Stimulated activated CD8-positive, alpha-beta memory T cell treated with anti-CD3 and anti-CD28 coated beads, Interleukin-2, amount 100 ng/mL, for 48 hours (primary cell): Measurements from ENCODE around the gene METTL23.
"Not testable (repeated sequence)": the region's sequence is repeated elsewhere in the genome, so short reads cannot be mapped to it uniquely, and the experiment has no call there.

ENCODE experiments used
- DNase-seq, 2 donors: peaks; one replicate each; pipeline ENCODE4 v3.0.0-alpha.2; 2020; ENCODE audit warnings: low read depth in 2 of 2

The METTL23 gene

DNA sequence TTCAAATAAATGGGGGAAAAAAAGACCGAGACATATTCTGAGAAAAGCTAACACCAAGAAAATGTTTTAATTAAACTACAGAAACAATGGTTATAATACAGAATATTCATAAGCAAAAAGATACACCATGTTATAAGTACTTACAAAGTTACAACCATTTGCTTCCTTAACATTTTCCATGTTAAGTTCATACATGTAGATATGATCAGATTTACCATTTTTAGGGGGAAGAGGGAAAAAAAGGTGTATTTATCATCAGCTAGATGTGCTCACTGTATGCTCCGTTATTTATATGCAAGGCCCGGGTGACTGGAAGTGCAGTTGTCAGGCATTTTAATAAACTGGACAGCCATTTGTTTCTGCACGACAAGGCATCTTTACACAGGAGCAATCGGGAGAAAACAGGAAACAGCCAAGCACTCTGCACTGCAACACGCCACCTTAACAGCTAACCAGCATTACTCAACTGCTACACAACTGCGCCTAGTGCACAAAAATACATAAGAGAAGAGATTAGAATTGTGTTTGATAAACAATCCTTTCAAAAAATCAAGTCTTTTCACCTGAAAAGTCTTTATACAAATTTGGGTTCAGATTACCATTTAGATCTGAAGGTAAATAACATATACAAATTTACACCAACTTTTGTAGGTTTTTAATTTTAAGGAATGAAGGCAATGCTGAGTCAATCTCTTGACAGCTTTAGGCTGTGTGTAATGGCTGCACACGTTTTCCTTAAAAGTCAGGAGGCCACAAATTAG is 7.6 kb downstream of the METTL23 start:
- no peak for DNase-seq

- no peak for DNase-seq
Observed at GRCh38 chr17:76735006-76735405, 8.4 kb downstream of the METTL23 start.

DNA sequence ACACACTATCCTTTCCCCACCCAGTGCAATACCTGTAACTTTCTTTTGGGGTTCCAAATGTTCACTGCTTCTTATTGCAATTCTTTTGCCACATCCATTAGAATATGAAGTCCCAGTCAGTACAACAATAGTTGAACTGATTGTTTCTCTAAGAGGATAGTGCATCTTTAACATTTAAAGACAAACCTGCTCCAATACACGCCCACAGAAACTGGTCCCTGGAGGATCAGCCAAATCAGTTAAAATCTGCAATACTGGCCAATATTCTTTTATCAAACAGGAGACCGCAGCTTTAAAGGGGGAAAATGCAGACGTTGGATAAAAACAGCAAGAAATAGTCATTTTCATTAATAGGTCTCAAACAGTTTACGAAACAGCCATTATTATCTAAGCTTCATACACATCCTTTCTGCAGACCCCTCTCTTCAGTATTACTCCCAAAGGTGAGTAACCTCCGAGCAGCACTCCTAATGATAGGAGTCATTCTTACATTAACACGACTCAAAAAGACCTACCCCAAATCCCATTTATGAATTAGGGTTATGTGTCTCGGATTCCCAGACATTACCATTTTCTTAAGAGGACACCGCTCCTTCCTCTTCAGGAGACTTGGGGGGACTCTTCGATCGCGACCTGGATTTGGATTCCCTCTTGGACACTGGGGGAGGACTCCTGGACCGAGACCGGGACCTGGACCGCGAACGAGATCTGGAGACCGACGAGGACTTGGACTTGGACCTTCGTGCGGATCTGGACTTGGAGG is 9.1 kb downstream of the METTL23 start:
- DNase-seq, result no peak

- peak in 1 of 2 donors; percentile 51 for DNase-seq
Observed at GRCh38 chr17:76736349-76737081, 9.9 kb downstream of the METTL23 start.

DNA sequence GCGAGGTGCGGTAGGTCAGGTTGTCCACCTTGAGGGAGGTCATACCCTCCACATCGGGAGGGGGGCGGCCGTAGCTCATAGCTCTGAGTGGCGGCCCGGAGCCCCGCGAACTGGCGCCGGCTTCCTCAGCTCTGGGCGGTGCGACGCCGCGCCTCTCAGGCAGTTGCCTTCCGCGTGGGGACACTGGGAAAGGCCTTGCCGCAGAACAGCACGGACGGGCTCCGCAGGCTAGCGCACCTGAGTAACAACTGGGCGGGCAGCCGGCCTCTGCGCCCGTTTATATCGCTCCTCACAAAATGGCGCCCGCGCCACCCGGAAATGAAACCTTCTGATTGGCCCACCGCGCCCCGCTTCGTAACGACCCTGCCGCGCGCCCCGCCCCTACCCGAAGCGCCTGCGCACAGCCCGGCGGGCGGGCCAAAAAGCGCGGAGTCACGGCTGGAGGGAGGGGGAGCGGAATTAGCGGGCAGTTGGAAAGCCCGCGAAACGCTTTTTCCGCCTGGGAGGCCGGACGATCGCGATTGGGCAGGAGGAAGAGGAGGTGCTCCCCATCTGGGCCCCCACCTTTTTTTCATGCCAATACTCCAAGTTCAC is 10.5 kb downstream of the METTL23 start, which contains the start of gene SRSF2:
Gene SRSF2, minus strand, starts transcription at position 250 of the 594 bp plus-strand sequence. Its CDS starts 171 bp downstream, at position 79.
- DNase-seq, result peak; percentile 97

GRCh38 chr17:76737676-76738467 is 11.2 kb downstream of the METTL23 start, which contains the start of gene MFSD11:
MFSD11 (plus strand) TSS chr17:76738119; CDS start chr17:76738353, 234 bp downstream.
- peak; percentile 88 to 91 for DNase-seq

DNA sequence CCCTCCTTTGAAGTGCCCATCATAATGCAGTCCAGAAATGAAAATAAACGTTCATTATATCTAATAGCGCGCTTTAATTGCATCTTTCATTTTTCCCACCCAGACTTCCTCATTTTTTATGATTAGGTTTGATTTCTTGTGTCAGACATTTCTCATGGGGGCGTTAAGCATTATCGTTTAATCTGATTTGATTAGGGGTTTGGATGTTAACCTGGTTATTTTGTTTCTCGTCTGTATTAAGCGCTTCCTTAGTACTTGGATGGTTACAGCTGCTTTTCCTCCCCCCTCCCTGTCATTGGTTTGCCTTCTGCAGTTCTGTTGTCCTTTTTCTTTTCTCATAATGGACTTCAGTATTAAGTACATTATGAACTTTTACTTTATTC is 11.8 kb downstream of the METTL23 start:
- DNase-seq, result no peak

- not testable (repeated sequence) for DNase-seq
Observed at GRCh38 chr17:76739568-76740115, 13.0 kb downstream of the METTL23 start.

- DNase-seq, result no peak
Observed at GRCh38 chr17:76740329-76741118, 13.9 kb downstream of the METTL23 start.

DNA sequence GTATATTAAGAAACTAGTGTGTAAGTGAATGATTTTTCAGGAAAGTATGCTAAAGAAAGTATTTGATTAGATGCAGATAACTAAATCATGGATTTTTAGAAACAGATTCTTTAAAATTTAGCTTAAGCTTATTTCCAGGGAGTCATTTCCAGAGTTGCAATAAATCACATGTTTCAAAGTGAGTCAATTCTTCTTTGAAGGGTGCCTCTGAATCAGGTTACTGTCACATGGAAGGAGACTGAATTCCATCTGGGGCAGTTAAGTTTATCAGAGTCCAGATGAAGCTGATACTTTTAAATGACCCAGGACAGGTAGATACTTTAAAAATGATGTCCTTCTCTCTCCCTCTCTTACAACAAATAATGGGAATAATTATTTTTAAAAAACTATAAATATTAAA is 16.3 kb downstream of the METTL23 start:
- no peak for DNase-seq

GRCh38 chr17:76744747-76745146 is 18.1 kb downstream of the METTL23 start:
- no peak for DNase-seq

DNA sequence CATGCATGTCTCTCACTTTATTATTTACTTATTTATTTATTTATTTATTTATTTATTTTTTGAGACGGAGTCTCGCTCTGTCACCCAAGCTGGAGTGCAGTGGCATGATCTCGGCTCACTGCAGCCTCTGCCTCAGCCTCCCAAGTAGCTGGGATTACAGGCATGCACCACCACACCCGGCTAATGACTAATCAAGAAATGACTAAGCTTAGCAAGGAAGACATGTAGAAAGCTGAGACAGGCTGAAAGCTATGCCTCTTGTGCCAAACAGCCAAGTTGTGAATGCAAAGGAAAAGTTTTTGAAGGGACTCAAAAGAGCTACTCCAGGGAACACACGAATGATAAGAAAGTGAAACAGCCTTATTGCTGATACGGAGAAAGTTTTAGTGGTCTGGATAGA is 19.1 kb downstream of the METTL23 start:
- not testable (repeated sequence) for DNase-seq

- DNase-seq, result no peak
Observed at GRCh38 chr17:76747716-76748363, 21.2 kb downstream of the METTL23 start.

DNA sequence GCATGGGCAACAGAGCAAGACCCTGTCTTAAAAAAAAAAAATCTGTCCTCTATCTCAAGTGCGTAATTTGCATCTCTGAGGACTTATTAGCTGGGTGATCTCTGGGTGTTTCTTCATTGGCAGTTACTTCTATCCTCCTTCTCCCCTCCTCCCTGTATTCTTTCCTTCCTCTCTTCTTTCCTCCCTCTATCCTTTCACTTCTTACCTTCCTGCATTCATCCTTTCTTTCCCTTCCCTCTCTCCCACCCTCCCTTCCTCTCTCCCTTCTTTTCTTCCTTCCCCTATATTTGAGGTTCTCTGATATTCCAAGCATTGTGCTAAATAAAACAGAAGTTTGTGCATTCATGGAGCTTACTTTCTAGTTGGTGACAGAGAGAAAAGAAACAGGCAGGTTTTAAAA is 22.0 kb downstream of the METTL23 start:
- DNase-seq, result no peak

DNA sequence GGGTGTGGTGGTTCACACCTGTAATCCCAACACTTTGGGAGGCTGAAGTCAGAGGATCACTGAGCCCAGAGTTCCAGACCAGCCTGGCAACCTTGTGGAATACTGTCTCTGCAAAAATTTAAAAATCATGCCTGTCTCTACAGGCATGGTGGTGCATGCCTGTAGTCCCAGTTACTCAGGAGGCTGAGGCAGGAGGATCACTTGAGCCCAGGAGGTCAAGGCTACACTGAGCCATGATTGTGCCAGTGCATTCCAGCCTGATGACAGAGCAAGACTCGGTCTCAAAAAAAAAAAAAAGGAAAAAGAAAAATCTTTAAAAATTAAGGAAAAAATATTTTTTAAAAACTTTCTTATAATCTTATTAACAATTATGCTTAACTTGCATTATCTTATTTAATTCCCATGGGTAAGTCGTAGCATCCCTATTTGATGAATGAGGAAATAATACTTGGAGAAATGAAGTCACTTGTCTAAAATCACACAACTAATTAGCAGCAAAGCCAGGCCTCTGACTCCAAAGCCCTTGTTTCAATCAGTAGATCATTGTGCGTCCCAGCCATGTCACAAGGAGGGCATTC is 24.9 kb downstream of the METTL23 start:
- DNase-seq, result no peak

- DNase-seq, result no peak
Observed at GRCh38 chr17:76752006-76752405, 25.4 kb downstream of the METTL23 start.

GRCh38 chr17:76753061-76753961 is 26.7 kb downstream of the METTL23 start:
- no peak for DNase-seq

DNA sequence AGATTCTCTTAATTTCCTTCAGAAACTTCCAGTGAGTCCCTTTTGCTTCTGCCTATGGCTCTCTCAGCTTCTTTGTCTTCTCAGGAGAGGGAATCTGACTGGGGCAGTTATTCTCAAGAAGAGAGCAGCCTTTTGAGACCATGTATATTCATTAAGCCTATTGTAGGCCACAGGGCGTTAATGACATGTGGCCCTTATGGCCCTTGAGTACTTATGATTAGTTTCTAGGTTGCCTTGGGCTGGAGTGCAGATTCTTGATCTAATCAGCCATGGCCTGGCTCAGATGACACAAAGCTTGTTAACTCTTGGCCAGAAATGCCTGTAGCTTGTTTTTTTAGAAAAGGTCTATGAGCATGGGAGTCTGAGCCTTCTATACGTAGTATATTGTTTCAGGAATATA is 28.6 kb downstream of the METTL23 start:
- no peak for DNase-seq
